Neural progenitor cell (in vitro differentiated cells): Measurements from ENCODE around the gene ZNF777.

ENCODE experiments used
- CTCF ChIP-seq: fragments of 200-600 bp; sonication (generic); IDR thresholded peaks from 2 replicates; pipeline ENCODE4 v1.5.1; 2017; ENCODE audit warnings: antibody characterized with exemption, mild to moderate bottlenecking
- EZH2 ChIP-seq: fragments of 200-600 bp; sonication (generic); IDR thresholded peaks from 2 replicates; pipeline ENCODE4 v1.6.1; 2017; ENCODE audit warnings: antibody characterized with exemption, mild to moderate bottlenecking, moderate library complexity
- EZH2phosphoT487 ChIP-seq: fragments of 200-600 bp; sonication (generic); IDR thresholded peaks from 2 replicates; pipeline ENCODE4 v1.6.1; 2017; ENCODE audit warnings: antibody characterized with exemption

GRCh38 chr7:149404825-149405224 is 56.0 kb downstream of the ZNF777 start:
- TF ChIP-seq CTCF, result no peak
- TF ChIP-seq EZH2, result no peak
- TF ChIP-seq EZH2phosphoT487, result no peak
